GM18870 (cell line): Measurements from ENCODE around the gene ARSB.
A peak's percentile ranks its signal among the peaks of the same experiment; 100 is the strongest.

Source experiments
- ATAC-seq: cut with Tn5 transposase; IDR thresholded peaks from one replicate; pipeline ENCODE4 v1.9.1; 2021; ENCODE audit warnings: moderate library complexity; ENCODE audit not compliant: unreplicated experiment

ARSB gene

GRCh38 chr5:78985116-78985724 lies at the start of gene ARSB:
Gene ARSB, minus strand, starts transcription at chr5:78985310. Its CDS starts 62 bp downstream, at chr5:78985248.
- ATAC-seq: peak; percentile 24

- no peak for ATAC-seq
Measured at GRCh38 chr5:79032782-79033181, 47.7 kb upstream of the ARSB start.

GRCh38 chr5:79032031-79032695 lies 47.1 kb upstream of the ARSB start:
- no peak for ATAC-seq

- no peak for ATAC-seq
Measured at GRCh38 chr5:79031485-79031867, 46.4 kb upstream of the ARSB start.

- ATAC-seq: no peak
Measured at GRCh38 chr5:79030663-79031484, 45.8 kb upstream of the ARSB start.

GRCh38 chr5:79025054-79025472 lies 40.0 kb upstream of the ARSB start:
- ATAC-seq: no peak

GRCh38 chr5:79023947-79024346 lies 38.8 kb upstream of the ARSB start:
- no peak for ATAC-seq

GRCh38 chr5:79023348-79023747 lies 38.2 kb upstream of the ARSB start:
- no peak for ATAC-seq

- no peak for ATAC-seq
Measured at GRCh38 chr5:79022771-79023170, 37.7 kb upstream of the ARSB start.

- no peak for ATAC-seq
Measured at GRCh38 chr5:79021753-79022152, 36.6 kb upstream of the ARSB start.

GRCh38 chr5:79020861-79021561 lies 35.9 kb upstream of the ARSB start:
- ATAC-seq: no peak

- ATAC-seq: no peak
Measured at GRCh38 chr5:79014631-79015030, 29.5 kb upstream of the ARSB start.

- ATAC-seq: no peak
Measured at GRCh38 chr5:79011869-79012268, 26.8 kb upstream of the ARSB start.

- ATAC-seq: no peak
Measured at GRCh38 chr5:79011219-79011836, 26.2 kb upstream of the ARSB start.

- no peak for ATAC-seq
Measured at GRCh38 chr5:79008362-79008761, 23.3 kb upstream of the ARSB start.

- ATAC-seq: no peak
Measured at GRCh38 chr5:79007872-79008271, 22.8 kb upstream of the ARSB start.

GRCh38 chr5:79005936-79006631 lies 21.0 kb upstream of the ARSB start:
- no peak for ATAC-seq

GRCh38 chr5:79005151-79005550 lies 20.0 kb upstream of the ARSB start:
- no peak for ATAC-seq

- no peak for ATAC-seq
Measured at GRCh38 chr5:79002374-79002773, 17.3 kb upstream of the ARSB start.

- no peak for ATAC-seq
Measured at GRCh38 chr5:79001471-79001870, 16.4 kb upstream of the ARSB start.
